Measurements from ENCODE around the gene C2orf69.

C2orf69 gene

DNA sequence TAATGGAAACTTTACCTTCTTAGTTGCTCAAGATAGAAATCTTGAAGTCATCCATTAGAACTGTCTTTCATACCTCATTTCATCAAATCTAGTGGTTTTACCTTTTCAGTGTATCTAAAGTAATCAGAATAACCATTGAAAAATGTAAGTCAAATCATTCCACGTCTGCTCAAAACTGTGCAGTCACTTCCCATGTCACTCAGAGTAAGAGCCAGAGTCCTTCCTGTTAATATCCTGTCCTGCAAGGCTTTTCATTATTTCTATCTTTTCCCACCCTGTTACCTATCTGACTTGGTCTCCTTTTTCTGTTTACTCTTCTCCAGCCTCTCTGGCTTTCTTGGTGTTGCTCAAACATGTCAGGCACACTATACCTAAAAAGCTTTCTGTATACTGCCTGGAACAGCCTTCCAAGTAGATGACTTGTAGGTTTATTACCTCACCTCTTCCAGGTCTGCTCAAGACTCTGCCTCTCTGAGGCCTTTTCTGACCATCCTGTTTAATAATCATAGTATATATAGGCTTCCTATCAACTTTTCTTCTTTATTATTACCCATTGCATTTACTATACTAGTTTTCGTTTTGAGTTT lies 3.4 kb downstream of the C2orf69 start:
- DNase-seq (ENCODE audit: low spot score), result no peak

DNA sequence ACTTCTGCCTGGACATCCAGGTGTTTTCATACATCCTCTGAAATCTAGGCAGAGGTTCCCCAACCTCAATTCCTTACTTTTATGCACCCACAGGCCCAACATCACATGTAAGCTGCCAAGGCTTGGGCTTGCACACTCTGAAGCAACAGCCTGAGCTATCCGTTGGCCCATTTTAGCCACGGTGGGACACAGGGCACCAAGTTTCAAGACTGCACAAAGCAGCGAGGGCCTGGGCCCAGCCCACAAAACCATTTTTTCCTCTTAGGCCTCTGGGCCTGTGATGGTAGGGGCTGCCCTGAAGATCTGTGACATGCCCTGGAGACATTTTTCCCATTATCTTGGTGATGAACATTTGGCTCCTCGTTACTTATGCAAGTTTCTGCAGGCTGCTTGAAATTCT lies 5.9 kb downstream of the C2orf69 start:
- DNase-seq (ENCODE audit: low spot score), result no peak

DNA sequence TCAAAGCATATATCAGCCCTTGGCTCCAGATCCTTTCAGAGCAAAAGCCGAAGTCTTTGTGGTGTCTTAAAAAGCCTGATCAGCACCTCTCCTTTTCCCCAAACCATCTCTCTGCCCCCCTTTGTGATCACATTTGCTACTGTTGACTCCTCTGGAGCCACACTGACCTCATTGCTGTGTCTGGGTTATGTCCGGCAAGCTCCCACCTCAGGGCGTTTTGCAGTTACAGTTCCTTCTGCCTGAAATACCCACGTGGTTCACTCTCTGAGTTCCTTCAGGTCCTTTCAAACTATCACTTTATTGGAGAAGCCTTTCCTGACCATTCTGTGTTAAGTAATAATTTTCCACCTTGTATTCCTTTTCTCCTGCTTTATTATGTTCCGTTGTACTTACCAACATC lies 11.8 kb downstream of the C2orf69 start:
- no peak for DNase-seq (ENCODE audit: low spot score)

DNA sequence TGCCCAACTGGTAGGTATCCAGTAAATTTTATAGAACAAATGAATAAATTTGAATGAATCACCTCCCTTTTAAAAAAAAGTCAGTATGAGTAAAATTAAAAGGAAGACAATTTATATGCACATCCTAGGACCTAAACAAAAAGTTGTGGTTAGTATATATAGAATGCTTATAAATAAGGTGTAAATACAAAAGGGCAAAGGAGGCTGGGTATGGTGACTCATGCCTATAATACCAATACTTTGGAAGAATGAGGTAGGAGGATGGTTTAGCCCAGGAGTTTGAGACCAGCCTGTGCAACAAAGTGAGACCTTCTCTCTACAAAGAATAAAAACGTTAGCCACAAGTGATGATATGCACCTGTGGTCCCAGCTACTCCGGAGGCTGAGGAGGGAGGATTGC lies 12.8 kb downstream of the C2orf69 start:
- no peak for DNase-seq (ENCODE audit: low spot score)

DNA sequence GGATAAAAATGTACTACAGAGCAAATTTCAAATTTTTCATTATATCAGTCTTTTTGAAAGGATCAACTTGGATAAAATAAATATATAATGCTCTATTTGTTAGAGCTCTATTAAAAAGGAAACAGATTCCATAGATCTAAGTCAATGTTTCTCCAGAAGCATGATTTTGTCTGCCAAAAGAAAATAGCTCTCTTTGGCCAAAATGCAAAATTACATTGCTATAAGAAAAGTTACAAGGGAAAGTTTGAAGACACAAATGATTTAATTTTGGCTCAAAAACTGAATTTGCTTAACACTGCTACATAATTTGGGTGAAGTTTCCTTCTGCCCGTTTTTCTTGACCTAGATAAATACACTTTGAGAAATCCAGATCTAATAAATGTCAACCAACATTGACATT lies 15.7 kb downstream of the C2orf69 start:
- no peak for DNase-seq (ENCODE audit: low spot score)

GRCh38 chr2:199928226-199928625 lies 17.1 kb downstream of the C2orf69 start:
- no peak for DNase-seq (ENCODE audit: low spot score)

DNA sequence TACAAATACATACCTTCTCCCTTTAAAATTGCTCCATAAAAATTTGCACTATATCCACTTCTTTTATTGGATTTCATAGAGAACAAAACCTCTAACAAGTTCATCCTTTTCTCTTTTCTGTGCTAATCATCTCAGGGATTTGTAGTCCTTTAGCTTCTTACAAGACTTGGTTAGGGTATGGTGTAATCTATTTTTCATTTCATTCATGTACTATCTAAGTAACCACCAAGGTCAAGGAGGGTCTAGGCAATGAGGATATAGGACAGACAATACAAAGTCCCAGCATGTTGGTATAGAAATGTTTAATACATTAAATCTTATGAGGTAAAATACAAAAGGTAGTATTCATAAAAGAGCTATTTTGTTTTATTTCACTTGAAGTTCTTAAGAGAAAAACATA lies 17.5 kb downstream of the C2orf69 start:
- no peak for DNase-seq (ENCODE audit: low spot score)

DNA sequence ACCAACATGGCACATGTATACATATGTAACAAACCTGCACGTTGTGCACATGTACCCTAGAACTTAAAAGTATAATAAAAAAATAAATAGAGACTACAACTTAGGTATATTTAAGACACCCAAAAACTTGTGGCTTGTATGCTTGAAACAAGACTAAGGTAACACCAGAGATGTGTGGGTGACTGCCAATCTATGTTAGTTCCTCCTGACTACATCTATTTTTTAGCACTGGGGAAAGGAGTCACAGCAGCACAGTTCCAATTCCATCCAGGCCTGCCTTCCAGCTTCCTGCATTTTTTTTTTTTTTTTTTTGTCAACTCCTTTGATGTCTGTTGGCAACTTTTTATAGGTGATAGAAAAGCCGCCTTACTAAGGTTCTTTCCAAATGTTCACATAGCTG lies 18.2 kb downstream of the C2orf69 start:
- no peak for DNase-seq (ENCODE audit: low spot score)

DNA sequence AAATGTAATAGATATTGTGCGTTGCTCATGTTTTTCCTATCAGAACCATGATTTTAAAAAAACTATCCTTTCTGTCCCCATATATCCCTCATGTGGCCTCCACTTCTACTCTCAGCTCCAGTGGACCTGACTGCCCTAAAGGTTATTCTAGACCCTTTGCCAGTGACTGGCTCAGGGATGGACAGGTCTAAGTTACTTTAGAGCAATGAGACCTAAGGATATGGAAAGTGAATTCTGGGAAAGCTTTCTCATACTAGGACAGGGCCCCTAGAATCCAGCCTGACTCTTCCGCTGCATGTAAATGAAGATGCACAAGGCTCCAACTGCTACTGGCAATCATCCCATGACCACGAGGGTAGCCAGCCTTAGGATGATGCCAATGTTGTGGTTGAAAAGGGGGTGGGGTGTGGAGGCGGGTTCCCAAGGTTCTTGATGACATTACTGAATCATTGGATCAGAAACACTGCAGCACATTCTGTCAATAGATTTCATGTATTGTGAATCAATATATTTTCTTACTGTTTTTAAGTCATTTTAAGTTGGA lies 21.3 kb downstream of the C2orf69 start:
- no peak for DNase-seq (ENCODE audit: low spot score)

- DNase-seq (ENCODE audit: low spot score), result no peak
These were observed 22.4 kb downstream of the C2orf69 start for GRCh38 chr2:199933466-199933865.

DNA sequence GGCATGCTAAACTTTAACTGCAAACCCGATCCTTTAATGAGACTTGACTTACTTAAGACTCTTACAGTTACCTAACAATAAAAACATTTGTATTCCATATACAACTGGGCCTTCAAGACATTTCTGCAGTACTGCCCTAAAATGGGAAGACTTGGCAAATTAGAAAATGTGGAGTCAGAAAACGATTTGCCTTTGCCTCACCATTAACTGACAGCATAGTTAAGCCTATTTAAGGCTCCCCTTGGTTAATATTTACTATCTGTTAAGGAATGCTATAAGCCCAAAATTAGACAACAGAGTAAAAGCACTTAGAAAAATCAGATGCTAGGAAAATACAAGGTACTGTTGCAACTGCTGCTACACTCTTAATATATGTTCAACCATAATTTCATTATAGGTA lies 25.5 kb downstream of the C2orf69 start:
- no peak for DNase-seq (ENCODE audit: low spot score)

DNA sequence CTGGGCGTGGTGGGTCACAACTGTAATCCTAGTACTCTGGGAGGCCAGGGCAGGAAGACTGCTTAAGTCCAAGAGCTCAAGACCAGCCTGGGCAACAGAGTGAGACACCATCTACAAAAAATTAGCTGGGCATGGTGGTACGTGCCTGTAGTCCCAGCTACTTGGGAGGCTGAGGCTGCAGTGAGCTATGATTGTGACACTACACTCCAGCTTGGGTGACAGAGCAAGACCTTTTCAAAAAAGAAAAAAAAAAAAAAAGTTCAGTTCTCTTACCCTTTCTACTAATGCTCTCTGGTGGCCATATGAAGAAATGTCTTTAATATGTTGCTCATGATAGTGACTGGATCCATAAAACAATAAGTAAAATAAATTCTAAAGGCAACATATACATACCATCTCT lies 29.3 kb downstream of the C2orf69 start:
- DNase-seq (ENCODE audit: low spot score), result no peak

- DNase-seq (ENCODE audit: low spot score), result no peak
These were observed 32.3 kb downstream of the C2orf69 start for GRCh38 chr2:199943373-199943772.

GRCh38 chr2:199946196-199946595 lies 35.1 kb downstream of the C2orf69 start:
- DNase-seq (ENCODE audit: low spot score), result no peak

DNA sequence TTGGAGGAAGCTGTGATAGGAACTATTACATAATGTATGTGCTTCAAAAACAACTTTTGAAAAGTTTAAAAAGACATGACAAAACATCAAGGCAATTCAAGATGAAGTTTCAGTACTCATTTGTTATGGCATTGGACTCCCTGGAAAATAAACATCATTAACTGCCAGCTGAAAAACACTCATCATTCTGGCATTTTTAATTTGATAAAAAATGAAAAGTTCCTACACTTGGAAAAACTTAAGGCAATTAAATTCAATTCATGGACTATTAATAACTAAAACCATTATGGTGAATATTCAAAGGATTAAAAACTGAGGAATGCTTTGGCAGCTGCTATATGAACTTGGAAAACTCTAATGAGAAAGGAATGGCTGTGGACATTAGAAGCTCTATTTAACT lies 35.7 kb downstream of the C2orf69 start:
- DNase-seq (ENCODE audit: low spot score), result no peak

DNA sequence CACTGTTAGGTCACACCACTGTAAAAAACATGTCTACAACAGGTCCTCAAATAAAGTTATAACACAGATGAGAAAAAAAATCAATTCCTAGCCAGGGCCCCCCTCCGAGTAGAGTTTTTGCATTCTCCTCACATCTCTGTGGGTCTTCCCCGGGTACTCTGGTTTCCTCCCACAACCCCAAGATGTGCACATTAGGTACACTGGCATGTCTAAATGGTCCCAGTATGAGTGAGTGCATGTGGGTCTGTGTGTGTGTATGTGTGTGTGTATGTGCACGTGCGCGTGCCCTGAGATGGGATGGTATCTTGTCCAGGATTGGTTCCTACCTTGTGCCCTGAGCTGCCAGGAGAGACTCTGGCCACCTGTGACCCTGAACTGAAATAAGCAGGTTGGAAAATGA lies 39.3 kb downstream of the C2orf69 start:
- DNase-seq (ENCODE audit: low spot score), result no peak

DNA sequence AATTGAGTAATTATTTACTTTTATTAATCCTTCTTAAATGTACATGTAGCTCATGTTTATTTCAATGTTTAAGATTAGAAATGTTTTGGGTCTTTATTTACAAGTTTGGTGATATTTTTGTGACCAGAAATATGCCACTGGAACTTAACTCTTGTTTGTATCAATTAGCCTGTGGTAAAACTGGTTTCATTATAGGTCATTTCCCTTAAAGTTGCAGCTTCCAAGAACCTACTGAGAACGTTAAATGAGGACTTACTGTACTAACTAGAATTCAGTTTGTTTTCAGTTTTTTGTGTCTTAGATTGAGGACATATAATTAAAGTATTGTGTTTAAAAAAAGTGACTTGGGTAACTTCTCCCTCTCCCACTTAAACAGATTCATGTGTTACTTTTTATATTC lies 39.9 kb downstream of the C2orf69 start:
- DNase-seq (ENCODE audit: low spot score), result no peak

DNA sequence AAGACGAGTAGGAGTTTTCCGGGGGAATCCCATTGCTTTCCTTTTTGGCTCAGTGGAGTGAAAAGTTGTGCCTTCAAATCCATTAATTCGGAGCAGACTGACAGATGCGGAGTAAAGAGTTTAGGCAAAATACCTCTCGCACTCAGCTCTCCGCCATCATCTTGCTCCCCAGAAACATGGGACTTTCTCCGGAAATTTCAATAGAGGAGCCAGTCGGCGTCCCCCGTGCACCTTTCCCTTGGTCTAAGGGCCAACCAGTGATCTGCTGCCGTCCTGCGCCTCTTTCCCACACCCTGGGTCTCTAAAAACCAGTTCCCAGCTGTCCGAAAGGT lies 43.9 kb downstream of the C2orf69 start:
- no peak for DNase-seq (ENCODE audit: low spot score)

- peak; percentile 92 for DNase-seq (ENCODE audit: low spot score)
These were observed 44.4 kb downstream of the C2orf69 start, which contains the start of the genes MAIP1 and TYW5 for GRCh38 chr2:199955339-199956061. TSS of gene MAIP1 (plus strand) at chr2:199955582. CDS start at chr2:199955799, 217 bp downstream. TSS of gene TYW5 (minus strand) at chr2:199955491. CDS start at chr2:199955470, 21 bp downstream.

DNA sequence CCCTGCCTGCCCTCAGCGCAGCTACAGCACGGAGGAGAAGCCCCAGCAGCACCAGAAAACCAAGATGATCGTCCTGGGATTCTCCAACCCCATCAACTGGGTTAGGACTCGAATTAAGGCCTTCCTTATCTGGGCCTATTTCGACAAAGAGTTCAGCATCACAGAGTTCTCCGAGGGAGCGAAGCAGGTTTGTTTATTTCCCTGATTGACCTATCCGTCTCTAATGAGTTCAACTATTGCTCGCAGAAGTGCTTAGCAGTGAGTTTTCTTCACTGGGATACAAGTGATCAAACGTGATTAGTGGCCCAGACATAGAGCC lies 44.9 kb downstream of the C2orf69 start:
- no peak for DNase-seq (ENCODE audit: low spot score)

DNA sequence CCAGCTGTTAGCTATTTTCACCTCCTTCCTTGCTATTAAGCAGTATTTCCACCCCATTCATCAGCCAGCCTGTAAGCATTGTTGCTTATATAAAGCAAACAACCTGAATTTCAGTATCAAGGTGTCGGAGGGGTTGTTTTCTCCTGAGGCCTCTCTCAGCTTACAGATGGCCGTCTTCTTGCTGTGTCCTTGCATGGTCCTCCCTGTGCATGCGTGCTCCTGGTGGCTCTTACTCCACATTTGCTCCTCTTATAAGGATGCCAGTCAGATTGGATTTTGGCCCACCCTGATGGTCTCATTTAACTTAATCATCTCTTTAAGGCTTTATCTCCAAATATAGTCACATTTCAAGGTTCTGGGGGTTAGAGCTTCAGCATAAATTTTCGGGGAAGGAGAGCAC lies 46.9 kb downstream of the C2orf69 start:
- DNase-seq (ENCODE audit: low spot score), result no peak

DNA sequence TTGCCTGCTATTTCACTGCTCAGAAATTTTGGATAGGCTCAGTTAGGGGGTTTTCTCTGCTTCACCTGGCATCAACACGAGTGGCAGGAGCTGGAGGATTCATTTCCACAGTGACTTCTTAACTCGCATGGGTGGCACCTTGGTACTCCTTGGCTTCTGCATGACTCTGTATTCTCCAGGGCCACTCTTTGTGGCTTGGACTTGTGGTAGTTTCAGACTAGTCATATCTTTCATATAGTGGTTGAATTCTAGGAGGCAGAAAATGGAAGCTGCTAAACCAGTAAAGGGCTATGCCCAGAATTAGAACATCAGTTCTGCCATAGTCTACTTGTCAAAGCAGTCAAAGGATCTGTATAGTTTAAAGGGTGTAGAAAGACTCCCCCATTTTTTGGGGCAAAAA lies 51.1 kb downstream of the C2orf69 start:
- no peak for DNase-seq (ENCODE audit: low spot score)

- DNase-seq (ENCODE audit: low spot score), result no peak
These were observed 55.3 kb downstream of the C2orf69 start for GRCh38 chr2:199966405-199966804.

- no peak for DNase-seq (ENCODE audit: low spot score)
These were observed 55.9 kb downstream of the C2orf69 start for GRCh38 chr2:199966976-199967375.
